COLO668 (cell line): Measurements from ENCODE around the gene HSPG2.
A peak's percentile ranks its signal among the peaks of the same experiment; 100 is the strongest.
"Not testable (repeated sequence)": the region's sequence is repeated elsewhere in the genome, so short reads cannot be mapped to it uniquely, and the experiment has no call there.

Experiments
- DNase-seq: peaks from one replicate; lab custom pipeline; 2025; ENCODE audit not compliant: unreplicated experiment; lab: John Stamatoyannopoulos, UW

HSPG2 gene

GRCh38 chr1:21937034-21937371 is at the start of gene HSPG2:
Gene HSPG2 (minus strand): TSS chr1:21937310. CDS start chr1:21937217, 93 bp downstream.
- no peak for DNase-seq

GRCh38 chr1:21986386-21986785 is 49.3 kb upstream of the HSPG2 start:
- DNase-seq: not testable (repeated sequence)

DNA sequence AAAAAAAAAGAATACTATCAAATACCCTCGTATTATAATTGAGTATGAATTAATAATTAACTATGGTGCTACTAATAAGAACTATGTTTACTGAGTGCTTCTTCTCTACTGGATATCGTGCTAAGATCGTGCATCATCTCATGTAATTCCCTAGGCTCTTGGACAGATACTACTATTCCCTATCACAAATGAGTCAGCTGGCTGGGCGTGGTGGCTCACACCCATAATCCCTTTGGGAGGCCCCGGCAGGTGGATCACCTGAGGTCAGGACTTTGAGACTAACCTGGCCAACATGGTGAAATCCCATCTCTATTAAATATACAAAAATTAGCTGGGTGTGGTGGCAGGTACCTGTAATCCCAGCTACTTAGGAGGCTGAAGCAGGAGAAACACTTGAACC is 48.8 kb upstream of the HSPG2 start:
- not testable (repeated sequence) for DNase-seq

GRCh38 chr1:21983539-21983938 is 46.4 kb upstream of the HSPG2 start:
- DNase-seq: not testable (repeated sequence)

DNA sequence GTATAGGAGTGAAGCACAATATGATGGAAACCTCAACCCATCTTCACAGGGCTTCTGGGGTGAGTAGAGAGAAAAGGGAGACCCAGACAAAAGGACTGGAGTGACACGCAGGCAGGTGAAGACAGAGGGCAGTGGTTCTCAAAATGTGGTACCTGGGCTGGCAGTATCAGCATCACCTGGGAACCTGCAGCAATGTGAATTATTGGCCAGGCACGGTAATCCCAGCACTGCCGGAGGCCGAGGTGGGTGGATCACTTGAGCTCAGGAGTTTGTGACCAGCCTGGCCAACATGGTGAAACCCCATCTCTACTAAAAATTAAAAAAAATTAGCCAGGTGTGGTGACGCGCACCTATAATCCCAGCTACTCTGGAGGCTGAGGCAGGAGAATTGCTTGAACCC is 45.0 kb upstream of the HSPG2 start:
- not testable (repeated sequence) for DNase-seq

DNA sequence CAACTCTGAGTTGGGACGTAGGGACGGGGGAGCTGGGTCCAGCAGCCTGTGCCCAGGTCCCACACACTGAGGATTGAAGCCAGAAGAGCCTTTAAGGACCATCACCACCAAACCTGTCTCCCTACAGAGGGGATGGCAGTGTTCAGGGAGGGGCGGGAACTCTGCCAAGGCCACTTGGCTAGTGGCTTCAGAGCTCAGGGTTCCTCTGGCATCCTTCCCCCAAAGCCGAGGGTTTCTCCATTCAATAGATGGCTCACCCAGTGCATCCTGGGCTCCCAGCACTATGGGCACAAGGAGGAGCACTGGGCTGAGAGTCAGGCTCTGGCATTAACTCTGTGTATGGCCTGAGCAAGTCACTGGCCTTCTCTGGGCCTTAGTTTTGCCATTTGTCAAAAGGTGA is 44.1 kb upstream of the HSPG2 start:
- not testable (repeated sequence) for DNase-seq

DNA sequence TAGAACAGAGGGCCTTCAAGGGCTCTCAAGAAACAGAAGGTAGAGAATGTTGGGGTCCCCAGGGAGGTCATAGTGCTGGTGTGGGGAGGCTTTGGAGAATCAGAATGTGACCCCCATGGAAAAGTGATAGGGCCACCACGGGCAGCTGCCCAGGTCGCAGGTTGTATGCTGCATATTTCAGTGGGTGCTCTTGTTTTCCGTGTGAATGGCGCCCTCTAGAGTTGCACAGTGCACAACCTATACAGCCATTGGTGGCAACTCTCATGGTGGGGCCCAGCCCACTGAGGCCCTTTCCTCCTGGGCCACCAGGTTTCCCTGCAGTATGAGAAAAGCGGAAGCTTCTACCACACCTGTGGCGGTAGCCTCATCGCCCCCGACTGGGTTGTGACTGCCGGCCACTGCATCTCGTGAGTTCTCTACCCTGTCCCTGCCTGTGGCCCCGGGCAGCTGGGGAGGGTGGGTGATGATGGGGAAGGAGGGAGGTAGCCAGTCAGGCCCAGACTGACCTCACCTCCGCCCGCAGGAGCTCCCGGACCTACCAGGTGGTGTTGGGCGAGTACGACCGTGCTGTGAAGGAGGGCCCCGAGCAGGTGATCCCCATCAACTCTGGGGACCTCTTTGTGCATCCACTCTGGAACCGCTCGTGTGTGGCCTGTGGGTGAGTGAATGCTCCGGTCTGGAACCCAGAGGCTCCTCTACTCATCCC is 43.6 kb upstream of the HSPG2 start:
- DNase-seq: peak; percentile 54

DNA sequence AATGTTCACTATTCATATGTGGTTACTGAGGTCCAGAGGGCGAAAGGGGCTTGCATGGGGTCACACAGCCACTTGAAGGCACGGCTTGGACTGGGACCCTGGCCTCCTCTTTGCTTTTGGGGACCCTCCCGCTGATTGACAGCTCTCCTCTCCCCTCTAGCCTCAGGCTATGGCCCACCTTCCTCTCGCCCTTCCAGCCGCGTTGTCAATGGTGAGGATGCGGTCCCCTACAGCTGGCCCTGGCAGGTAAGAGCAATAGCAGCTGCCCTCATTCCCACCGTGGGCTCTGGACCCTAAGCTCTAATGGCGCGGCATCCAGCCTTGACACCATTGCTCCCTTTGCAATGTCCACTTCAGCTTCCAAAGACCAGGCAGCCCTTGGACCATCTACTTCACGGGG is 41.1 kb upstream of the HSPG2 start:
- DNase-seq: not testable (repeated sequence)

GRCh38 chr1:21976703-21977239 is 39.7 kb upstream of the HSPG2 start, which contains the start of gene CELA3B:
Gene CELA3B (plus strand): TSS chr1:21977022. CDS start chr1:21977040, 18 bp downstream.
- DNase-seq: not testable (repeated sequence)

DNA sequence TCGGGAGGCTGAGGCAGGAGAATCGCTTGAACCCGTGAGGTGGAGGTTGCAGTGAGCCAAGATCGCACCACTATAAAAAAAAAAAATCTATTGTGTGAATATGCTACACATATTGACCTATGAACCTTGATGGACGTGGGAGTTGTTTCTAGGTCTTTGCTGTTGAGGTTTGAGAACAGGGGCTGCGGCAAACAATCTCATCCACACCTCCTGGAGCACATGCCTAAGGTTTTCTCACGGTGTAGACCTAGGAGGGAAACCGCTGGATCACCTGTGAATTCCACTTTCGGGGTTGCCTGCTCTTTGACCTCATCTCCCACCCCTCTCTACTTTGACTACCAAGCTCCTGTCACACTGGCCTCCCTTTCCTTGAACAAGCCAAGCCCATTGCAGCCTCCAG is 38.2 kb upstream of the HSPG2 start:
- DNase-seq: not testable (repeated sequence)

- peak; percentile 84 for DNase-seq
These were observed 37.6 kb upstream of the HSPG2 start for GRCh38 chr1:21974699-21975098.

- not testable (repeated sequence) for DNase-seq
These were observed 36.8 kb upstream of the HSPG2 start for GRCh38 chr1:21973948-21974347.

DNA sequence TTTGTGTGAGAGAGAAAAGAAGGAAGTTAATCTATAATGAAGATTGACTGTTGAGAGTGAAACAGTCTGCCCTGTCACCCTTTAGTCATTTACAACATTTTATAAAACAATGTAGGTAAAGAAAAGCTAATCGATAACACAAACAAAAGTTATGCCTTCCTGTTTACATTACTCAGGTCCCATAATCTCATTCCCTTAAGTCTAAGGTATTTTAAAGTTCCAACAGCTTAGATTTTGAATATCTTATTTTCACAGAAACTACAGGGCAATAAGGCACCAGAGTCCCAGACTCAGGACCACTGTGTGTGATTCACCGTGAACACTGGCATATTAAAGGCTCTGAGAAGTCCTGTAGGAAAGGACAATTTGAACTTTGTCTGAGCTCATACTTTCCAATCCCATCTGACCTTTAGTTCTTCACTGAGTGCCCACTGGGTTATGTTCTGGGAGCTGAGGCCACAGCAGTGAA is 35.9 kb upstream of the HSPG2 start:
- not testable (repeated sequence) for DNase-seq

GRCh38 chr1:21970523-21970922 is 33.4 kb upstream of the HSPG2 start:
- not testable (repeated sequence) for DNase-seq

- not testable (repeated sequence) for DNase-seq
These were observed 32.0 kb upstream of the HSPG2 start for GRCh38 chr1:21969066-21969465.

- DNase-seq: not testable (repeated sequence)
These were observed 30.1 kb upstream of the HSPG2 start for GRCh38 chr1:21967216-21967615.

GRCh38 chr1:21966247-21967000 is 29.3 kb upstream of the HSPG2 start:
- no peak for DNase-seq

- peak; percentile 89 for DNase-seq
These were observed 26.5 kb upstream of the HSPG2 start for GRCh38 chr1:21963477-21964217.

DNA sequence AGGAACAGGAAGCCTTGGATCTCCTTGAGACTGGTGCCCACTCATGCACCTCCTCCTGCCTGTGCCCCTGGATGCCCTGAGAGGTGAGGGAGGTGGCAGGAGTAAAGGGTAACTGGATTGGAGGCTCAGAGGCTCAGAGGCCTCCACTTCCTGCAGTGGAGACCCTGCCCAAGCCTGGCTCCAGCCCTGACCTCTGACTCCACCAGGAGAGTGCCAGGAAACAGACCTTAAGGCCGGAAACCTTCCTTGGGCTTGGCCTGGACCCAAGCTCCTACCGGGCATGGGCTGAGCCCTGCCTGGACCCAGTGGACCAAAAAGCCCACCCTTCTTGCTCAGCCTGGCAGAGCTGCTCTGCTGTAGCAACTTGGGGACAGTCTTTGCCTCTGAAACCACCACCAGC is 24.7 kb upstream of the HSPG2 start:
- no peak for DNase-seq

- DNase-seq: no peak
These were observed 24.2 kb upstream of the HSPG2 start for GRCh38 chr1:21961337-21961736.
